HG03571 (cell line): ENCODE measurements around the gene ZNF324B.
A peak's percentile ranks its signal among the peaks of the same experiment; 100 is the strongest.
"Not testable (repeated sequence)": the region's sequence is repeated elsewhere in the genome, so short reads cannot be mapped to it uniquely, and the experiment has no call there.

Experiments
- ATAC-seq: cut with Tn5 transposase; IDR thresholded peaks from one replicate; pipeline ENCODE4 v1.9.1; 2021; ENCODE audit not compliant: unreplicated experiment

ZNF324B gene

DNA sequence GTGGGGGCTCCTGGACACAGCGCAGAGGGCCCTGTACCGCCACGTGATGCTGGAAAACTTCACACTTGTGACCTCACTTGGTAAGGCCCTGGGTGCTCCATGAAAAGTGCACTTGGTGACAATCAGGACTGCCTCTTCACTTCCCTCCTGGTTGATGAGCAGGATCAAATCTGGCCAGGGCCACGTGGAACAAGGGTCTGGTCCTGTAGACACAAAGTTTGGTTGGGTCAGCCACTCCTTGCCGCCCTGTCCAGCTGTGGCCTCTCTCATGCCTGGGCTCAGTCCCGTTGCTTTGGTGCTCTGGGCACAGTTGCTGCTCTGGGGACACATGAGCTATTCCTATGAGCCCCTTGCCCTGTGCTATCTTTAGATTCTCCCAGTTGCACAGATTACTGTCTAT lies 2.3 kb downstream of the ZNF324B start:
- no peak for ATAC-seq

DNA sequence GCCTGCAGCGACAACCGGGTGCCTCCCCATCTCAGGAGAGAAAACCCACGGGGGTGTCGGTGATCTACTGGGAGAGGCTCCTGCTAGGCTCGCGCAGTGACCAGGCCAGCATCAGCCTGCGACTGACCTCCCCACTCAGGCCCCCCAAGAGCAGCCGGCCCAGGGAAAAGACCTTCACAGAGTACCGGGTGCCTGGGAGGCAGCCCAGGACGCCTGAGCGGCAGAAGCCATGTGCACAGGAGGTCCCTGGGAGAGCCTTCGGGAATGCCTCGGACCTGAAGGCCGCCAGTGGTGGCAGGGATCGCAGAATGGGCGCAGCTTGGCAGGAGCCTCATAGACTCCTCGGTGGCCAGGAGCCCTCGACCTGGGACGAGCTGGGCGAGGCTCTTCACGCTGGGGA lies 3.9 kb downstream of the ZNF324B start:
- no peak for ATAC-seq

DNA sequence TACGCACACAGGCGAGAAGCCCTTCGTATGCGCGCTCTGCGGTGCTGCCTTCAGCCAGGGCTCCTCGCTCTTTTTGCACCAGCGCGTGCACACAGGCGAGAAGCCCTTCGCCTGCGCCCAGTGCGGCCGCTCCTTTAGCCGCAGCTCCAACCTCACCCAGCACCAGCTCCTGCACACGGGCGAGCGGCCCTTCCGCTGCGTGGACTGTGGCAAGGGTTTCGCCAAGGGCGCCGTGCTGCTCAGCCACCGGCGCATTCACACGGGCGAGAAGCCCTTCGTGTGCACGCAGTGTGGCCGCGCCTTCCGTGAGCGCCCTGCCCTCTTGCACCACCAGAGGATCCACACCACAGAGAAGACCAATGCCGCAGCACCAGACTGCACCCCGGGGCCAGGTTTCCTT lies 4.7 kb downstream of the ZNF324B start:
- ATAC-seq = no peak

DNA sequence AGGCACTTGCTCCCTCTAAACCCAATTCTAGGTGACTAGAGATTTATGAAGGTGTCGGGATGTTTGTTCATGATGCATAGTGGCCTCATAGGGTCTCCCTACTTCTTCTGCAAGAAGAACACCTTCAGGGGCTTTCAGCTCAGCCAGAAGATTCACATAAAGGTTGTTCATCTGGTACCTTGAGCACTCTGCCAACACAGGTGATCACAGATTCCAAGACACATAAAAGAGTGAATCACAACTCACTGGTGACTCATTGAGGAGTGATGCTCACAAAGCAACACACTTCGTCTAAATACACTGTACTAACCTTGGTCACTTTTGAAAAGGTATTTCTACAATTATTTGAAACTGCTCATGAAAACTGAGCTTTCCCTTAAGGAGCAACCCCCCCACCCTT lies 8.6 kb downstream of the ZNF324B start:
- ATAC-seq = no peak

DNA sequence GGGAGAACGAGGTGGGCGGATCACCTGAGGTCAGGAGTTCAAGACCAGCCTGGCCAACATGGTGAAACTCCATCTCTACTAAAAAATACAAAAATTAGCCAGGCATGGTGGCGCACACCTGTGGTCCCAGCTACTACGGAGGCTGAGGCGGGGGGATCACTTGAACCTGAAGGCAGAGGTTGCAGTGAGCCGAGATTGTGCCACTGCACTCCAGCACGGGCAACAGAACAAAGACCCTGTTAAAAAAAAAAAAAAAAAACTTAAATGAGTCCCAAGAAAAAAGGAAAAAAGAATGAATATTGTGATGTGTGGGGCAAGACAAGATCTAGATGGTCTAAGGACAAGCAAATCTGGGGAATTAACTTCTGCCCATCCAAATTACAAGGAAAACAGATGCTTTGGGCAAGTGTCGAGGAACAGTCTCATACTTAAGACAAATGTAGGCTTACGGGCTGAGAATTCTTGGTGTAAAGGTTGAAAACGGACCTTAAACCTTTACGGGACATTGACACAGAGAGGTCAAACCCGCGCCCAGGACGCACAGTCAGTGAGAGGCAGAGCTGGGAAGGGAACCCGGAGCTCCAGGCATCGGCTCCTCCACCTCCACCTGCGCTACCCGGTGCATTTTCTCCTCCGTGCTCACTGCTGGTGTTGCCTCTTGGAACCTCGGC lies 14.8 kb downstream of the ZNF324B start:
- peak; percentile 28 for ATAC-seq

DNA sequence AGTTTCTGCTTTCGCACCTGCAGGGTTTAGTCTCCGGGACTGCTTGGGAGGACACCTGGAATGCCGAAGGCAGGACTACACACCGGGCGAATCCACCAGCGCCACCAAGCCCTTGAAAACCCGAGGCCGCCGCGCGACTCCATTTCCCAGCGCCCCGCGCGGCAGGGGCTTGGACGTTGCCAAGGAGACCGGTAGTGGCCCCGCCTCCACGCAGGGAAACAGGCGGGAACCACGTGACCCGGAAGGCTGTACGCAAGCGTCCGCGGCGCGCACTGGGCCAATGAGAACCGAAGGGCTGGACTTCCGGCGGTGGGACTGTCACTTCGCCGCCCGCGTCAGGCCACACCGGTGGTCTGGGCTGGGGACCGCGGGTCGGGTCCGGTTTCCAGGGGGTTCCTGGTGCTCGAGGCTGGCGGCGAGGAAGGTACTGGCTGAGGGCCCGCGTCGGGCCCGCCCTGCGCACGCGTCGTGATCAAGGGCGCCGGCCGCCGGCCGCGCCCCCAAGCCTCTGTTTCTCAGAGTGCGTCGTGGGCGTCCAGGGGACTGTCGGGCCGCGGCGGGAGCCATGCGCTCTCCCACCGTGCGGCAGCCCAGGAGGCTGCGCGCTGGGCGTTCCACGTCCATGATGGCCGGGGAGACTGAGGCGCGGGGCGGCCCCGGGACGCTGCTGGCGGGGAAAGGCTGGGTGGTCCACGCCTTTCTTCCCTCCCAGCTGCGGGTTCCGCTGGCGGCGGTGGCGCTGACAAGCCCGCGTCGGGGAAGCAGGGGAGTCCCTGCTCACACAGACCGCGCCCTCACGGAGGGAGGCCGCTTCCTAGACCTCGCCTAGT lies 15.6 kb downstream of the ZNF324B start, which contains the start of gene ZNF324:
TSS of gene ZNF324 (plus strand) at position 321 of the 830 bp plus-strand sequence. CDS start 2,106 bp downstream, outside the sequence.
- peak; percentile 79 for ATAC-seq

DNA sequence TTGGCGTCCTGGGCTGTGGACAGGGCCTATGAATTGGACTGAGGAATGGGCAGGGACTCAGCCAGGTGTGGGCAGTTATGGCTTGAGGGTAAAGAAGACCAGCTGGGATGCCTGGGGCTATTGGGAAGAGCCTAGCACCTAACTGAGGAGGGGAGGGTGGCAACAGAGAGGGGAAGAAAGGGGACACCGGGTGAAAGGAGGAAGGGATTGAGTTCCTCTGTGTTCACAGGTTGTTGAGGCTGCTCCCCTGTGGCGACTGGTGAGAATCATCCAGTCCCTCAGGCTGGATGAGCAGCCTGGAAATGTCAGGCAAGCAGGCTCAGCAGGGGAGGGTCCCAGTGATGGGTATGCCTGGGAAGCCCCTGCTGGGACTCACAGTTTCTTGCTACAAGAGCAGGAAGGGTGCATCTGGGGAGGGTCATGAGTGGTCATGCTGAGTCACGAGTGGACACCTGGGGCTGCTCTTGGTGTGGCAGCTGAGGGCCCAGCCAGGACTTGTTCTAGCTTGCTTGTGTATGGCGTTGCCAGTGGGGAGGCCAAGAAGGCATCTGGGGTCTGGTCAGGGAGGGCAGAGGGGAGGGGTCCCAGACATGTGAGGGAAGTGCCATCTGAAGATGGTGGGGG lies 16.9 kb downstream of the ZNF324B start:
- no peak for ATAC-seq

DNA sequence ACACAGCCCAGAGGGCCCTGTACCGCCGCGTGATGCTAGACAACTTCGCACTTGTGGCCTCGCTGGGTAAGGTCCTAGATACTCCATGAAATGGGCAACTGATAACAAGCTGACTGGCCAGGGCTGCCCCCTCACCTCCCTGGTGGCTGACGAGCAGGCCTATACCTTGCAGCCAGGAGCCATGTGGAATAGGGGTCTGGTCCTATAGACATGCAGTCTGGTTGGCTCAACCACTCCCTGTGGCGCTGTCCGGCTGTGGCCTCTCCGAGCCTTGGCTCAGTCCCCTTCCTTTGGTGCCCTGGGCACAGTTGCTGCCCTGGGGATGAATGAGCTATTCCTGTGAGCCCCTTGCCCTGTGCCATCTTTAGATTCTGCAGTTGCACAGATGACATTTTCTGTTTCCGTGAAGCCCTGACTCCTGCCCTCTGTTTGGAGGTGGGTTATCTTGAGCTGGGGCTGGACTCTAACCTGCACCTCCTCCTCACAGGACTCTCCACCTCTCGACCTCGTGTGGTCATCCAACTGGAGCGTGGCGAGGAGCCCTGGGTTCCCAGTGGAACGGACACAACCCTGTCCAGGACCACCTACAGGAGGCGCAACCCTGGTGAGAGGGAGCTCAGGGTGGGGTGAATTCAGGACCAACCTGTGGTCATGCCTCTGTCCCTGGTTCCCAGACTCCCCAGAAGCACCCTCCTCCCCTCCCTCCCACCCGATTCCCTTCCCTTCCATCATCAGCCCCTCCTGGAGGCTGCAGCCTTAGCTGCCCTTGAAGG lies 18.0 kb downstream of the ZNF324B start:
- ATAC-seq = no peak

DNA sequence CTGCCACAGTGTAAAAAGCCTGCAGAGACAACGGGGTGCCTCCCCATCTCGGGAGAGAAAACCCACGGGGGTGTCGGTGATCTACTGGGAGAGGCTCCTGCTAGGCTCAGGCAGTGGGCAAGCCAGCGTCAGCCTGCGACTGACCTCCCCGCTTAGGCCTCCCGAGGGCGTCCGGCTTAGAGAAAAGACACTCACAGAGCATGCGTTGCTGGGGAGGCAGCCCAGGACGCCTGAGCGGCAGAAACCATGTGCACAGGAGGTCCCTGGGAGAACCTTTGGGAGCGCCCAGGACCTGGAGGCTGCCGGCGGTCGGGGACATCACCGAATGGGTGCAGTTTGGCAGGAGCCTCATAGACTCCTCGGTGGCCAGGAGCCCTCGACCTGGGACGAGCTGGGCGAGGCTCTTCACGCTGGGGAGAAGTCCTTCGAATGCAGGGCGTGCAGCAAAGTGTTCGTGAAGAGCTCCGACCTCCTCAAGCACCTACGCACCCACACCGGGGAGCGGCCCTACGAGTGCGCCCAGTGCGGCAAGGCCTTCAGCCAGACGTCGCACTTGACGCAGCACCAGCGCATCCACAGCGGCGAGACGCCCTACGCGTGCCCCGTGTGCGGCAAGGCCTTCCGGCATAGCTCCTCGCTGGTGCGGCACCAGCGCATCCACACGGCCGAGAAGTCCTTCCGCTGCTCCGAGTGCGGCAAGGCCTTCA lies 19.6 kb downstream of the ZNF324B start:
- ATAC-seq = not testable (repeated sequence)

DNA sequence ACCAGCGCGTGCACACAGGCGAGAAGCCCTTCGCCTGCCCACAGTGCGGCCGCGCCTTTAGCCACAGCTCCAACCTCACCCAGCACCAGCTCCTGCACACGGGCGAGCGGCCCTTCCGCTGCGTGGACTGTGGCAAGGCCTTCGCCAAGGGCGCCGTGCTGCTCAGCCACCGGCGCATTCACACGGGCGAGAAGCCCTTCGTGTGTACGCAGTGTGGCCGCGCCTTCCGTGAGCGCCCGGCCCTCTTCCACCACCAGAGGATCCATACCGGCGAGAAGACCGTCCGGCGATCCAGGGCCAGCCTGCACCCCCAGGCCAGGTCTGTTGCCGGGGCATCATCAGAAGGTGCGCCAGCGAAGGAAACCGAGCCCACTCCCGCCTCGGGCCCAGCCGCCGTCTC lies 20.3 kb downstream of the ZNF324B start:
- ATAC-seq = no peak

DNA sequence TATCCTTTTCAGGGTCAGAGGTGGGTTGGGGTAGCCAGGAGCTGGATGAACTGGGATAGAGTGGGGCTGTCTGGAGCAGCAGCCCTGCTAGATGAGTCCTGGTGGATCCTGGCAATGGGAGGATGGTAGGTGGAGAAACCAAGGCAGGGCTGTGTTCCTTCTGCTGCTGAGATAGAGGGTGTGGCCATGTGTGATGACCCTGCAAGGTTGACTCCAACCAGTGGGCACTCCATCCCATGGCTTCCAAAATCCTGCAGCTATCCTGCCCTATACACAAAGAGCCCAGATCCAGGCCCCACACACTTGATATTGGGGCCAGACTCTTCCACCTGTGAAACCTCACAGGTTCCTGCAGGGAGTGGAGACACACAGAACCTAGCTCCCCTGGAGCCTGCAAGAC lies 22.4 kb downstream of the ZNF324B start:
- ATAC-seq = no peak

DNA sequence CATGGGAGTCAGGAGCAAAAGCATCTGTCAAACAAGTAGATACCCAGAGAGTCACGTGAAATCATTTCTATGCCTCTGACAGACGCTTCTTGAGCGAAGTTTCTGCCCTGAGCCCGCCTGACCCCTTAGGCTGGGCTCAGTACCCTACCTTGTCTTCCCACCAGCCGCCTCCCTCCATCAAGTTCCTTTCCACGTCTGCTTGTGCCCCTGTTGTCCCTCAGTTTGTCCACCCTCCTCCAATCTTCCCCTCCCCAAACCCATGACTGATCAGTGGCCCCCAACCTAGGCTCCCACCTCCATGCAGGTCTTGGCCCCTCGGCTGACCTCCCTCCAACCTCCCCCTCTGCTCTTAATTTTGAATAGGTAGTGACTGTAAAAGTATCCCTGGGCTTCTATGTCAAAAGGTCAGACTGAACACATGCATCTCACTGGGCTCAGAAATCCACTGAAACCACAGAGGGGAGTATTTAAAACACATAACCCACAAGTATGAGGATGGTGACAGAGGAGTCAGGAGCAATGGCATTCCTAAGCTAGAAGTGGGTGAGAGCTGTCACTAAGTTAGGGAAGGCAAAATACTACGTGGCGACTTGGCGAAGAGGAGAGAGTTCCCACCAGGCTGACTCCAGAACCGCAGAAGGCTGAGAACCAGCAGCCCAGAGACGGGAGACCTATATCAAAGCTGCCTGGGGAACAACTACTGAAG lies 23.0 kb downstream of the ZNF324B start:
- no peak for ATAC-seq

DNA sequence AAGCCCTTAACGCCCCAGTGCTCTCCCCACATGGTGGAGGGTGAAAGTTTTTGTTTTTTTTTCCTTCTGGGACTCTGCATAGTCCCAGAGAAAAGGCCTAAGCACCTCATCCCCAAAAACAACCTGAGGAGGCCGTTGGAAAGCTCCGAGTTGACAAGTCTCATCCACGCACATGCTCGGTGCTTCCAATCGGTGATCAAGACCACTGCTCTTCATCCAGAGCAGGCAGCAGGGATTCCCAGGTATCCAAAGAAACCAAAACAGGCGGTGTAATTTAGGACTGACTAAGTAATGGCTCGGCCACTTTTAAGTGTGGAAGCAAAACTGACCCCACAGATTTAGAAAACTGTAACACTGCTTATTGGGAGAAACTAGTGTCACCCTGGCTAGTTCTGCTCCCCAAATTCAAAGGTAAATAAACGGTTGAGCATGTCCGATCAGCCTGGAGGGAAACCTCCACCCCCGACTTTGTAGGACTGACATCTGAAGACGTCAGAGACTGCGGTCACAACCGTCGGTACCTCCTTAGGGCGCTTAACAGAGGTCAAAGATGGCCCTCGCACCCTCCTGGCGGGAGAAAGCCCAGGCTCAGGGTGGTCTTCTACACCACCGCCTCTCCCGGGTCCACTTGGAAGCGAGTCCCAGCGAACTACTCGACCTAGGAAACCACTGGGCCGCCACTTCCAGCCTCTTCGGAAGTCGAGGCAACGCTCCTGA lies 23.7 kb downstream of the ZNF324B start:
- no peak for ATAC-seq

DNA sequence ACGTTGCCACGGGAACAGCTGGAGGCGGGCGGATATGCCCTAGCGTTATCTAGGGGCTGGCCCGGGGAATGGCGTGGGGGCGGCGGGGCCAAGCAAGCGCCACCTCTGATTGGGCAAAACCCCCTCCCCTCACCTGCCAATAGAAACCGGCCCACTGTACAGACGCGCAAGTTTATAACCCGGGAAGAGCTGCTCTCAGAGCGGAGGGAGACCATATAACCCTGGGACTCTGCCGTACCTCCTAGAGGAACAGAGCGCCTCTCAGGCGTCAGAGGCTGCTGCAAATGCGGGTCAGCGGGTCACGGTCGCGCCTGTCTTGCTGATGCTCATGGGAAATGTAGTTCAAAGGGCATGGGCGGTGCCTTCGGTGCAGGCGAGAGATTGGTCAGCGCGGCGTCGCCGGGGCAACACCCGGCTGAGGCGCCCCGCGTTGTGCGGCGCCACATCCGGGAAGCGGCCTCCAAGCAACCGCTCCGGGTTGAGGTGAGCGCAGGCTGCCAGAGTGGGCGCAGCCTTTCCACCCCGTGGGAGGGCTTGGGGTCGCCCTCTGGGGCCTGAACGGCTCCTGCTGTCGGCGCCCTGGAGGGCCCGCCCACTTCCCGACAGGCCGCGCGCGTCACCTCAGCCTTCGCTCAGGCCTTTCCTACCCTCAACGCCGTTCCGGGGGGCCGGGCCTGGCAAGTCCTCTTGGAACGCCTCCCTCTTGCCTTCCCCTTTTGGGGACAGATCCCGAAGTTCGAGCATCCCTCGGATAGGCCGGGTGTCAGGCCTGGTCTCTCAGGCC lies 24.5 kb downstream of the ZNF324B start, which contains the start of gene ZNF446:
TSS of gene ZNF446 (plus strand) at position 639 of the 784 bp plus-strand sequence. CDS start 867 bp downstream, outside the sequence.
- peak; percentile 77 for ATAC-seq

DNA sequence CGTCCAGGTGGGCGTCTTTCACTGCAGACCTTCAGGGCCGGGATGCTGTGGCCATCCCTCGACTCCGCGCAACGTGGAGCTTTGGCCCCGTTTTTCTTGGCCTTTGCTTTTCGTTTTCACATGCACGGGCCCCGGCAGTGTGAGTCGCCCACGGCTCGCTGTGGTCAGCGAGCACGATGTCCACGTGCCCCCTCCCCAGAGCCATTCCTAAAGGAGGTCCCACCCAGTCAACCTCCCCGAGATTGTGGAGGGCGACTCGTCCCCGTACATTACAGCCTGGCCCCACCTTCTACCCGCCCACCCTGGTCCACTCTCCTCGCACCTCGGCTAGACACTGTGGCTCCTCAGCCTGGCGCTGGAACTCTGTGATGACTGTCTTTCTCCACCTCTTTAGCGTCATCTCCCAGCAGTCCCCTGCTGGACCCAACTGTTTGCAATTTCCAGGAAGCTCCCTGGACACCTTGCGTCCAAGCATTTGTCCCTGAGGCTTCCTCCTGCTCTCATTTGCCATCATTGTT lies 25.1 kb downstream of the ZNF324B start:
- ATAC-seq = no peak

DNA sequence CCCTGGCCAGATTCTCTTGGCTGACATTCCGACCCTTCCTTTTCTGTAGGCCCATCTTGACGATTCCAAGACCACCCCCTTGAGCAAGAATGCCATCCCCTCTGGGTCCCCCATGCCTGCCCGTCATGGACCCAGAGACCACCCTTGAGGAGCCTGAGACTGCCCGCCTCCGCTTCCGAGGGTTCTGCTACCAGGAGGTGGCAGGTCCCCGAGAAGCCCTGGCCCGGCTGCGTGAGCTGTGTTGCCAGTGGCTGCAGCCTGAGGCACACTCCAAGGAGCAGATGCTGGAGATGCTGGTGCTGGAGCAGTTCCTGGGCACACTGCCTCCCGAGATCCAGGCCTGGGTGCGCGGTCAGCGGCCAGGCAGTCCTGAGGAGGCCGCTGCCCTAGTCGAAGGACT lies 25.7 kb downstream of the ZNF324B start:
- no peak for ATAC-seq

DNA sequence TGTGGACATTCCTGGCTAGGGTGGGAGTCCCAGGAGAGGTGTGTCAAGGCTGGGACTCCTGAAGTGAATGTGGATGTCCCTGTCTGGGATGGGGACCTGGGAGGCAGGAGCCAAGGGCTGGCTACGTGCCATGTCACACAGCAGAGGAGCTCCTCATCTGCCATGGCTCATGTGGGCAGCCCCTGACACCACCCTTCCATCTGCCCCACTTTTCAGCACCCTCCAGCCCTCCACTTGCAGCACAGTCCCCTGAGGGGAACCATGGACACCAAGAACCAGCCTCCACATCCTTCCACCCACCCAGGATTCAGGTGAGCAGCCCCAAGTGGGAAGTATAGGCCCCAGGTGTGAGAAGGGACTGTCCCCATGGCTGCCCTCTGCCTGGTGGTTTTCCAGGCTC lies 26.4 kb downstream of the ZNF324B start:
- ATAC-seq = no peak

DNA sequence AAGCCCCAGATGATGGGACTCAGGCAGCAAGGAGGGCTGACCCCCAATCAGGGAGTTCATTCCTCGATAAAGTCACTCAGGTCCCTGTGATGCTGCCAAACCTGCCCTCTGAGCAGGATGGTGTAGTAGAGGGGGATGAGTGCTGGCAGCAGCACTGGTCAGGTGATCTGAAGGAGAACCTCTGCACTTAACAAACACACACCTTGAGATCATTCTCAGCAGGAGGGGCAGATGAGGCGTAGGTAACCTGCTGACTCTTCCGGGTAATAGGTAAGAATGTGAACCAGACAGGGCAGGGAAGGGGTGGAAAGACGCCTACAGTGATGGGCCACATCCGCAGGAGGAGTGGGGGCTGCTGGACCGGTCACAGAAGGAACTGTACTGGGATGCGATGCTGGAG lies 27.9 kb downstream of the ZNF324B start:
- no peak for ATAC-seq
